AG10803 (cell line): ENCODE data around the gene TMEM213.
A peak's percentile ranks its signal among the peaks of the same experiment; 100 is the strongest.

Experiments
- DNase-seq: peaks from one replicate; pipeline ENCODE4 v3.0.0; 2010; ENCODE audit warnings: low read depth
- H3K4me3 ChIP-seq: 2 replicates; pipeline ENCODE4 v1.5.1; 2011; ENCODE audit warnings: mild to moderate bottlenecking, low read length, control low read depth
- CTCF ChIP-seq: conservative IDR thresholded peaks from 2 replicates; pipeline ENCODE4 v1.5.1; 2011; ENCODE audit warnings: mild to moderate bottlenecking, low read length, control low read depth, inconsistent platforms

Gene TMEM213

GRCh38 chr7:138873220-138873892 lies 75.6 kb downstream of the TMEM213 start:
- no peak overlapping the region for H3K4me3 ChIP-seq
- no peak for DNase-seq
- no peak for TF ChIP-seq CTCF

GRCh38 chr7:138875794-138876193 lies 78.0 kb downstream of the TMEM213 start:
- H3K4me3 ChIP-seq: no peak overlapping the region
- no peak for TF ChIP-seq CTCF
- DNase-seq: peak; percentile 79

- DNase-seq: peak; percentile 26
- no peak for TF ChIP-seq CTCF
- H3K4me3 ChIP-seq: no peak overlapping the region
Measured at GRCh38 chr7:138876326-138876725, 78.5 kb downstream of the TMEM213 start.

- DNase-seq: no peak
- no peak overlapping the region for H3K4me3 ChIP-seq
- TF ChIP-seq CTCF: no peak
Measured at GRCh38 chr7:138878051-138878450, 80.3 kb downstream of the TMEM213 start.

- DNase-seq: no peak
Measured at GRCh38 chr7:138878856-138879255, 81.1 kb downstream of the TMEM213 start.

GRCh38 chr7:138879356-138879755 lies 81.6 kb downstream of the TMEM213 start:
- TF ChIP-seq CTCF: no peak
- H3K4me3 ChIP-seq: no peak overlapping the region
- DNase-seq: no peak

More at GRCh38 chr7:138878856-138879255, 81.1 kb downstream of the TMEM213 start:
- TF ChIP-seq CTCF: no peak
- H3K4me3 ChIP-seq: no peak overlapping the region

- peak; percentile 69 for DNase-seq
- TF ChIP-seq CTCF: no peak
- H3K4me3 ChIP-seq: no peak overlapping the region
Measured at GRCh38 chr7:138880881-138881578, 83.2 kb downstream of the TMEM213 start.
